Effector CD4-positive, alpha-beta T cell (primary cell): ENCODE data around the gene ADRM1.

Experiments used
- DNase-seq: peaks from one replicate; pipeline ENCODE4 v3.0.0-alpha.2; 2020
- total RNA-seq: gene quantifications from one replicate; lab custom pipeline; 2026; lab: John Stamatoyannopoulos, UW

ADRM1 gene, protein sequence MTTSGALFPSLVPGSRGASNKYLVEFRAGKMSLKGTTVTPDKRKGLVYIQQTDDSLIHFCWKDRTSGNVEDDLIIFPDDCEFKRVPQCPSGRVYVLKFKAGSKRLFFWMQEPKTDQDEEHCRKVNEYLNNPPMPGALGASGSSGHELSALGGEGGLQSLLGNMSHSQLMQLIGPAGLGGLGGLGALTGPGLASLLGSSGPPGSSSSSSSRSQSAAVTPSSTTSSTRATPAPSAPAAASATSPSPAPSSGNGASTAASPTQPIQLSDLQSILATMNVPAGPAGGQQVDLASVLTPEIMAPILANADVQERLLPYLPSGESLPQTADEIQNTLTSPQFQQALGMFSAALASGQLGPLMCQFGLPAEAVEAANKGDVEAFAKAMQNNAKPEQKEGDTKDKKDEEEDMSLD
- 48.4 reads per million, percentile 67 among the genes with 10 or more reads in this experiment for total RNA-seq

- DNase-seq, result peak; percentile 92
Observed at GRCh38 chr20:62302341-62303061, at the start of gene ADRM1. TSS of gene ADRM1 (plus strand) at chr20:62302997. CDS start at chr20:62303569, 572 bp downstream.

- DNase-seq, result no peak
Observed at GRCh38 chr20:62253398-62253797, 49.4 kb upstream of the ADRM1 start.

DNA sequence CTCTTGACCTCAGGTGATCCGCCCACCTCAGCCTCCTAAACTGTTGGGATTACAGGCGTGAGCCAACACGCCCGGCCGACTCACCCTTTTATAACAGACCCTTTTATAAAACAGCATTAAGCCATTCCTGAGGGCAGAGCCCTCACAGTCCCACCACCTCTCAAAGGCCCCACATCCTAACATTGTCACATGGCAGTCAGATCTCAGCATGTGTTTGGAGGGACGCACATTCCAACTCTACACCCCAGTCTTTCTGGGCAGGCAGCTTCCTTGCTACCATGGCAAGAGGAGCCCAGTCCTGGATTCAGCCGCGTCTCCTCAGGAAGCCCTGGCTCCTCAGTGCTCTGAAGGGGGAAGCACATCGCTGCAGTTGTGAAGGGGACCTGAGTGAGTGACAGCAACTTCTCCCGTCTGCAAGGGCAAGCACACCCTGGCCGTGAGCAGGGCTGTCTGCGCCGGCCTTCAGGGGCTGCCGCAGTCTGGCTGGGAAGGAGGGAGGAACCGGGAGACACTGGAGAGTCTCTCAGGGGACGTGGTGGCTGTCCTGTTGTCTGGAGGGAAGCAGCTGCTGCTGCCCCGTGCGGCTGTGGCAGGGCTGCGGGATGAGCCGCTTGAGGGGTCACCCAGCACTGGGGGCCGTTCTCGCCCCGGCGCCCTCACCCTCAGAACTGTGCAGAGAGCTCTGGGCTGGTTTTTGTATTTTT lies 48.6 kb upstream of the ADRM1 start:
- no peak for DNase-seq

DNA sequence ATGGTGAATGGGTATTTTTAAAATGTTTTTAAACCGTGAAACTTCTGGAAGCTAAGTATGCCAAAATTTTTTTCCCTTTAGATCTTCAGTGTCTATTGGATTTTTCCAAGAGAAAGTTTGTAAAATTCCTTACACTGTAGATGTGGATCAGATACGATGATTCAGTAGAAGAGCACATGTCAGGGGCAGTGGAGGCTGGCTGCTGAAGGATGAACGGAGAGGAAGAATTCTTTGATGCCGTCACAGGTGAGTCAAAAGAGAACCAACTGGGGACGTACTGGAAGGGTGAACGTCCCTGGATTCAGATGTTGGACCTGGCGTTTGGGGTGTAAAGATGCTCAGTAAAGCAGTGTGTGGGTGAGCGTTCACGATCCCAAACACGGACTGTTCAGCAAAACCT lies 46.8 kb upstream of the ADRM1 start:
- DNase-seq, result no peak

GRCh38 chr20:62258499-62259293 lies 44.1 kb upstream of the ADRM1 start:
- DNase-seq, result no peak

DNA sequence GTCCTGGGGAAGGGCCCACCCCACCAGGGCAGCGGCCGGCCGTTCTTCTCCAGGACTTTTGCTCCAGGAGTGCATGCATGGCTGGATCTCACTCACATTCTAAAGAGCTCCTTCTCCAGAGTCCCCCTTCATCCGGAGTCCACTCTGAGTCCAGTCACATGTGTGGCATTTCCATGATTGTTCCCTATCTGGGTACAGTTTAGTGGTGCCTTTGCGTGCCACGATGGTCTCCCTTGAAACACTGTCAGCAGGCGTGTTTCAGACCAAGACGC lies 43.6 kb upstream of the ADRM1 start:
- DNase-seq, result no peak

GRCh38 chr20:62262064-62262463 lies 40.7 kb upstream of the ADRM1 start:
- DNase-seq, result no peak

- no peak for DNase-seq
Observed at GRCh38 chr20:62263396-62263795, 39.4 kb upstream of the ADRM1 start.

- DNase-seq, result no peak
Observed at GRCh38 chr20:62265365-62265764, 37.4 kb upstream of the ADRM1 start.

DNA sequence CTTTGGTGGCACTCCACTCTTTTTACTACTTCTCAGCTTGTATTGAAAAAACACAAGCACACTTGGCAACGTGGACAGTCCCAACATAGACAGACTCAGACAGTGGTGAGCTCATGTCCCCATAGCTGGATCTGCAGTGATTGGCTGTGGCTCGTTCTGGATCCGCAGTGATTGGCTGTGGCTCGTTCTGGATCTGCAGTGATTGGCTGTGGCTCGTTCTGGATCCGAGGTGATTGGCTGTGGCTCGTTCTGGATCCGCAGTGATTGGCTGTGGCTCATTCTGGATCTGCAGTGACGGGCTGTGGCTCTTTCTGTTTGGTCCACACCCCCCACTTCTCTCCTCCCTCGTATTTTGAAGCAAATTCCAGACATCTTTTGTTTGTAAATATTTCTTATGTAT lies 36.5 kb upstream of the ADRM1 start:
- no peak for DNase-seq

DNA sequence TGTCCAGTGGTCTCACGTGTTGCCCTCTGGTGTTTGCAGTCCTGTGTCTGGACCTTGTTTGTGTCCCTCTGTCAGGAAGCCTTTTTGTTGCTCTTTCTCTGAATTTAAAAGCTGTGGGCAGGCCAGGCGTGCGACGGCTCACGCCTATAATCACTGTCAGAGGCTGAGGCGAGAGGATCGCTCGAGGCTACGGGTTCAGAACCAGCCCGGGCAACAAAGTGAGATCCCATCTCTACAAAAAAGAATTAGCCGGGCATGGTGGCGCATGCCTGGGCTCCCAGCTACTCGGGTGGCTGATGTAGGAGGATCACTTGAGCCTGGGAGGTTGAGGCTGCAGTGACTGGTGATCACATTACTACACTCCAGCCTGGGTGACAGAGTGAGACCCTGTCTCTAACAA lies 35.9 kb upstream of the ADRM1 start:
- no peak for DNase-seq

DNA sequence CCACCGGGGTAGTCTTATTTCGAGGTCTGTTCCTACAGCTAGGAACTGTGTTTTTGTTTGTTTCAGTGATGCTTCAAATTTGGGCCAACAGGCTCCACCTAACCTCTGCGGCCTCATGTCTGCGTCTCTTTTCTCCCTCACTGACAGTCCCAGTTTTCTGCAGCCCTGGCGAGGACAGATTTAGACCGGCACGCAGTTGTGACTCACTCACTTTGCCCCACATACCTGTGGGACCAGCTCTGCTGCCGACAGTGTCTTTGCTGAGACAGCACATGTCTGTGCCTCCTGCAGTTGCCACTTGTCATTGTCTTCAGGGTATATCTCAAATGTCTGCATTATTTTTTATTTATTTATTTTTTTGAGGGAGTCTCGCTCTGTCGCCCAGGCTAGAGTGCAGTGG lies 35.3 kb upstream of the ADRM1 start:
- DNase-seq, result no peak

DNA sequence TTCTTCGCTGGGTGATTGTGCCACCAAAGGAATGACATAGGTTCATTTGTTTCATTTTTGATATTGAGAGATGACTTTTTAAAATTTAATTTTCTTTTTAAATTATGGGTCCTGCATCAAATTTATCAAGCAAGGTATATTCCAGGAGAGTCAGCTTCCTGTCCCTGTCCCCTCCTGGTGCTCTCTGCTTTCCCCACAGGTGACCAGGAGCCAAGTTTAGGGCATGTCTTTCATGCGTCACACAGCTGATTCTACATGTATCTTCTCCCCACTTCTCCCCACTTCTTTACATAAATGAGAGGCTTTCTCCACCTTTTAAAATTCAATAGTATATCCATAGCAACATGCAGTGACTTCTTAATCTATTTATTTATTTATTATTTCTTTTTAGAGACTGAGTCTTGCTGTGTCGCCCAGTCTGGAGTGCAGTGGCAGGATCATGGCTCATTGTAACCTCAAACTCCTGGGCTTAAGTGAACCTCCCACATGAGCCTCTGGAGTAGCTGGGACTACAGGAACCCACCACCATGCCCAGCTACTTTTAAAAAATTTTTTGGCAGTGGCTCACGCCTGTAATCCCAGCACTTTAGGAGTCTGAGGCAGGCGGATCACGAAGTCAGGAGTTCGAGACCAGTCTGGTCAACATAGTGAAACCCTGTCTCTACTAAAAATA lies 34.4 kb upstream of the ADRM1 start:
- DNase-seq, result no peak

- DNase-seq, result no peak
Observed at GRCh38 chr20:62269378-62269777, 33.4 kb upstream of the ADRM1 start.

- no peak for DNase-seq
Observed at GRCh38 chr20:62269871-62270270, 32.9 kb upstream of the ADRM1 start.

GRCh38 chr20:62272200-62272599 lies 30.6 kb upstream of the ADRM1 start:
- no peak for DNase-seq

- no peak for DNase-seq
Observed at GRCh38 chr20:62273416-62273815, 29.4 kb upstream of the ADRM1 start.

GRCh38 chr20:62274332-62274950 lies 28.4 kb upstream of the ADRM1 start:
- no peak for DNase-seq

- DNase-seq, result no peak
Observed at GRCh38 chr20:62275219-62275618, 27.6 kb upstream of the ADRM1 start.

DNA sequence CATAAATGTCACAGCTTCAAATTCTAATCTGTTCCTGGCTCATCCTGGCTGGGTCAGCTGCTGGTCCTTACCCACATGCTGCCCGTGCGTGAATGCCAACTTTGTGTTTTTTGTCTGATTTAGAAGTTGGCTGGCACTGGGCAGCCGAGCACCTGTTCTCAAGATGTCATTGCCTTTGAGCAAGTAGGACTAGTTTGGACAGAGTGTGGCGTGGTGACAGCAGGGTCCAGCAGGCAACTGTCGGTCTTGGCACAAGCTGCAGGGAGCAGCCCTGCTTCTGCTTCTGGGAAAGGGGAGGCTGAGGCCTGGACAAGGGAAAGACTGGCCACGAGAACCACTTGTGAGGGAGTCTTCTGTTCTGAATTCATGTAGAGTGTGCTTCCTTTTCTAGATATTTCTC lies 26.4 kb upstream of the ADRM1 start:
- no peak for DNase-seq

DNA sequence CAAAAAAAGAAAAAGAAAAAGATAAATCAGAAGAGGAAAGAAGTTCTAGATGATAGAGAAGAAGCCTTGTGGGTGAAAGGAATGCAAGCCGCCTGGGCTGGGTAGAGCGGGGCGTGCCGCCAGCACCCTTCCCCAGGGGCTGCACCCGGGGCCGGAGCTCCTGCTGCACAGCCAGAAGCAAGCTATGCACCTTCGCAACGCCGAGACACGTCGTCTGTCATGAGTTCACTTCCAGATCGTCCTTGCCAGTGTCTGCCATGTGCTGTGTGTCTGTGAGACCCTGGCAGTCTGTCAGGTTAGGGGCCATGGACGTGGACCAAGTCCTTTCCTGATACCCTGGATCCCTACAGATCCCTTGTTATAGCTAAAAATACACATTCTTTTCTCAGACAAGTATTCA lies 25.5 kb upstream of the ADRM1 start:
- DNase-seq, result no peak

- no peak for DNase-seq
Observed at GRCh38 chr20:62280303-62280702, 22.5 kb upstream of the ADRM1 start.
